Hepatocyte (in vitro differentiated cells): Measurements from ENCODE around the gene CCR9. TPM values are rescaled to one million over a fixed set of nuclear protein-coding genes. Genes with fewer than 3 reads are reported as not detected.

Experiments
- DNase-seq: peaks from one replicate; pipeline ENCODE4 v3.0.0-alpha.2; 2016; ENCODE audit warnings: low spot score
- H2AFZ ChIP-seq: fragments of 200-600 bp; sonication (generic); 2 replicates; pipeline ENCODE4 v1.6.0; 2016; ENCODE audit warnings: antibody characterized with exemption, mild to moderate bottlenecking
- H3K27ac ChIP-seq: fragments of 200-600 bp; sonication (generic); 2 replicates; pipeline ENCODE4 v1.5.1; 2016; ENCODE audit warnings: mild to moderate bottlenecking
- H3K27me3 ChIP-seq: fragments of 200-600 bp; sonication (generic); 2 replicates; pipeline ENCODE4 v1.6.1; 2016
- H3K36me3 ChIP-seq: fragments of 200-600 bp; sonication (generic); replicated peaks from 2 replicates; pipeline ENCODE4 v1.5.1; 2016; ENCODE audit warnings: low read depth; ENCODE audit not compliant: insufficient read depth
- H3K4me1 ChIP-seq: fragments of 200-600 bp; sonication (generic); 2 replicates; pipeline ENCODE4 v1.5.1; 2016; ENCODE audit warnings: mild to moderate bottlenecking, moderate library complexity; ENCODE audit not compliant: insufficient read depth
- H3K4me2 ChIP-seq: fragments of 200-600 bp; sonication (generic); 2 replicates; pipeline ENCODE4 v1.6.0; 2016
- H3K4me3 ChIP-seq: fragments of 200-600 bp; sonication (generic); 2 replicates; pipeline ENCODE4 v1.5.1; 2016; ENCODE audit warnings: mild to moderate bottlenecking
- H3K79me2 ChIP-seq: fragments of 200-600 bp; sonication (generic); 2 replicates; pipeline ENCODE4 v1.6.0; 2017; ENCODE audit warnings: mild to moderate bottlenecking
- H3K9me2 ChIP-seq: fragments of 200-600 bp; sonication (generic); replicated peaks from 2 replicates; pipeline ENCODE4 v1.6.0; 2017; ENCODE audit warnings: mild to moderate bottlenecking; ENCODE audit not compliant: insufficient read depth
- H3K9me3 ChIP-seq: fragments of 200-600 bp; sonication (generic); 2 replicates; pipeline ENCODE4 v1.5.1; 2016; ENCODE audit warnings: low read depth, mild to moderate bottlenecking
- H4K20me1 ChIP-seq: fragments of 200-600 bp; sonication (generic); 2 replicates; pipeline ENCODE4 v1.6.0; 2016; ENCODE audit warnings: mild to moderate bottlenecking; ENCODE audit not compliant: insufficient read depth, poor library complexity, severe bottlenecking
- EZH2 ChIP-seq: fragments of 200-600 bp; sonication (generic); IDR thresholded peaks from 2 replicates; pipeline ENCODE4 v1.6.1; 2016; ENCODE audit warnings: antibody characterized with exemption, mild to moderate bottlenecking, borderline replicate concordance
- EZH2phosphoT487 ChIP-seq: fragments of 200-600 bp; sonication (generic); IDR thresholded peaks from one replicate; pipeline ENCODE4 v1.6.1; 2018; ENCODE audit warnings: antibody characterized with exemption, mild to moderate bottlenecking, low read depth, moderate library complexity; ENCODE audit not compliant: unreplicated experiment, severe bottlenecking
- WGBS: methylation state at CpG from one replicate; pipeline ENCODE4 v1.1.6; 2016; ENCODE audit warnings: low lambda C conversion rate; ENCODE audit errors: missing lambda C conversion rate; 5-methylcytosine and 5-hydroxymethylcytosine counted together
- polyA plus RNA-seq: library from polyadenylated mRNA; unstranded; fragments of >200 nt; fragmentation: Nextera tagmentation; extraction: Ambion mirVana; gene quantifications from 2 replicates; pipeline ENCODE4 v1.2.1, GENCODE V29; 2016
- total RNA-seq: library from RNA; depleted of rRNA; stranded (reverse); fragments of >200 nt; gene quantifications from 2 replicates; pipeline ENCODE4 v1.2.3, GENCODE V29; 2014
- TF ChIP-seq, protein P1 (sequence below): fragments of 200-600 bp; sonication (generic); IDR thresholded peaks from 2 replicates; pipeline ENCODE4 v1.5.1; 2016; ENCODE audit warnings: antibody characterized with exemption, mild to moderate bottlenecking; ENCODE audit not compliant: poor library complexity

CCR9 gene
- total and polyA plus RNA-seq, 2 experiments from 2014 or later, result 0.20 TPM; not detected in 1

- H3K9me3 ChIP-seq, result no peaks in the 10 kb centered on the region
- no peak overlapping the region for H2AFZ ChIP-seq
- TF ChIP-seq, protein P1, sequence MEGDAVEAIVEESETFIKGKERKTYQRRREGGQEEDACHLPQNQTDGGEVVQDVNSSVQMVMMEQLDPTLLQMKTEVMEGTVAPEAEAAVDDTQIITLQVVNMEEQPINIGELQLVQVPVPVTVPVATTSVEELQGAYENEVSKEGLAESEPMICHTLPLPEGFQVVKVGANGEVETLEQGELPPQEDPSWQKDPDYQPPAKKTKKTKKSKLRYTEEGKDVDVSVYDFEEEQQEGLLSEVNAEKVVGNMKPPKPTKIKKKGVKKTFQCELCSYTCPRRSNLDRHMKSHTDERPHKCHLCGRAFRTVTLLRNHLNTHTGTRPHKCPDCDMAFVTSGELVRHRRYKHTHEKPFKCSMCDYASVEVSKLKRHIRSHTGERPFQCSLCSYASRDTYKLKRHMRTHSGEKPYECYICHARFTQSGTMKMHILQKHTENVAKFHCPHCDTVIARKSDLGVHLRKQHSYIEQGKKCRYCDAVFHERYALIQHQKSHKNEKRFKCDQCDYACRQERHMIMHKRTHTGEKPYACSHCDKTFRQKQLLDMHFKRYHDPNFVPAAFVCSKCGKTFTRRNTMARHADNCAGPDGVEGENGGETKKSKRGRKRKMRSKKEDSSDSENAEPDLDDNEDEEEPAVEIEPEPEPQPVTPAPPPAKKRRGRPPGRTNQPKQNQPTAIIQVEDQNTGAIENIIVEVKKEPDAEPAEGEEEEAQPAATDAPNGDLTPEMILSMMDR, result no peak
- H3K9me2 ChIP-seq, result no peaks in the 10 kb centered on the region
- no peaks in the 10 kb centered on the region for H3K79me2 ChIP-seq
- DNase-seq, result no peak
- H3K4me3 ChIP-seq, result no peak overlapping the region
- H4K20me1 ChIP-seq, result no peaks in the 10 kb centered on the region
- no peaks in the 10 kb centered on the region for H3K36me3 ChIP-seq
- H3K27me3 ChIP-seq, result no peaks in the 10 kb centered on the region
- H3K4me1 ChIP-seq, result no peaks in the 10 kb centered on the region
- H3K4me2 ChIP-seq, result no peak overlapping the region
- H3K27ac ChIP-seq, result no peak overlapping the region
- 87% methylated on average over 23 of the region's 23 CpGs for WGBS
Measured at GRCh38 chr3:45884368-45885201, 1.8 kb upstream of the CCR9 start.

- no peak overlapping the region for H3K27ac ChIP-seq
- TF ChIP-seq EZH2 (no peak), EZH2phosphoT487 (no peak)
- TF ChIP-seq, protein P1, result no peak
- no peaks in the 10 kb centered on the region for H3K9me3 ChIP-seq
- H3K9me2 ChIP-seq, result no peaks in the 10 kb centered on the region
- 87% methylated on average over 4 of the region's 4 CpGs for WGBS
- H2AFZ ChIP-seq, result no peak overlapping the region
- DNase-seq, result no peak
- H3K4me2 ChIP-seq, result no peak overlapping the region
- H3K79me2 ChIP-seq, result no peaks in the 10 kb centered on the region
- no peaks in the 10 kb centered on the region for H3K4me1 ChIP-seq
- H4K20me1 ChIP-seq, result no peaks in the 10 kb centered on the region
- no peak overlapping the region for H3K4me3 ChIP-seq
- H3K27me3 ChIP-seq, result no peaks in the 10 kb centered on the region
- no peaks in the 10 kb centered on the region for H3K36me3 ChIP-seq
Measured at GRCh38 chr3:45887285-45887684, 942 bp downstream of the CCR9 start.

DNA sequence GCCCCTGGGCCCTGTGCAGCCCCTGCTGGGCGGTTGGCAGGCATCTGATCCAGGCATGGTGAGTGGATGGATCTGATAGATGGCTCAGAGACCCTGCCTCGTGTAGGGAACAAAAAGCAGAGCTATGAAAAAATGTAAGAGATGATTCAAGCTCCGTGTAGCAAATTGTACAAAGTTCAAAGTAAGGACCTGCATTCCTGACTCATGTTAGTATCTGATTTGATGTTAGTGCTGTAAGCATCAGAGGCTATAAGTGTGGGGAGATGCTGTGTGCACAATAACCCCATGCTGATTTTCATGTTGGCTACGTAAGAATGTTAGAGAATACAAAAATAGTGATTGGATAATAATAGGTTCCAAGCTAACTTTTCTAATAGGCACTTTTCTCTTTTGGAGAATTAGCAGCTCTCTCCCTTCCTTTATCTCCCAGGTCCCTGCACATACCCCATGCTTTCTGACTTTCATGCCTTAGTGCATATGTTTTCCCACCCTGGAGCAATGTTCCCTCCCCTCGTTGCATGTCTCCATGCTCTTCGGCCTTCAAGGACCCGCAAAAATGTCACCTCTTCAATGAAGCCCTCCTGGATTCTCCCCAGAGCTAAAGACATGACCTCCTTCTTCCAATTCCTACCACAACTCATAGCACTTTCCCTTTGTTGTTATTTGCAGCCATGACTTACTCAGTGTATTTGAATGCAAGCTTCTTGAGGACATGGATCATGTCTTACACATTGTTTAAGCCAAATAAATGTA, 1.6 kb downstream of the CCR9 start:
- H3K36me3 ChIP-seq, result no peaks in the 10 kb centered on the region
- no peaks in the 10 kb centered on the region for H3K9me2 ChIP-seq
- no peak overlapping the region for H3K4me2 ChIP-seq
- no peak for DNase-seq
- H3K27ac ChIP-seq, result no peak overlapping the region
- no peak overlapping the region for H2AFZ ChIP-seq
- WGBS, result 64% methylated on average over 7 of the region's 7 CpGs
- H3K27me3 ChIP-seq, result no peaks in the 10 kb centered on the region
- H3K79me2 ChIP-seq, result no peaks in the 10 kb centered on the region
- H3K9me3 ChIP-seq, result no peaks in the 10 kb centered on the region
- H3K4me3 ChIP-seq, result no peak overlapping the region
- TF ChIP-seq, protein P1, result no peak
- TF ChIP-seq EZH2phosphoT487 (no peak), EZH2 (no peak)
- H4K20me1 ChIP-seq, result no peaks in the 10 kb centered on the region
- no peaks in the 10 kb centered on the region for H3K4me1 ChIP-seq
